ENCODE measurements around the gene LHFPL6. TPM values are rescaled to one million over a fixed set of nuclear protein-coding genes. Genes with fewer than 3 reads are reported as not detected.

The LHFPL6 gene
- total RNA-seq, 4 donors from 2014 or later, result 1.8 to 14.2 (median 9.0) TPM

DNA sequence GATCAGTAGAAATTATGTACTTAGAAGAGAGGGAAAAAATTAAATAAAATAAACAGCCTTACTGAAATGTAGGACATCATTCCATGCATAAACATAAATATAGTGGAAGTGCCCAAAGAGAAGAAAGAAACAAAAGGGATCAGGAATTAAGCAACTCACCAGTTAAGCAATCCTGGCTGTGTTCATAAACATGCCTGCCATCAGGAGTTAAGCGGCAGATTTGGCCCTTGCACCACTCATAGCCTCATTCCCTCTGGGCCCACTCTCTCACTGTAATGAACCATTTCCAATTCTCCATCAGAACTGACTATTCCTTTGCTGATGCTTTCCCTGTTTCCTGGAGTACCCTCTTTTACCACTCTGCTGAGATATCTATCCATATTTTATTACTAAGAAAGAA is 281.4 kb downstream of the LHFPL6 start:
- Histone ChIP-seq H3K4me3 (no peak overlapping the region), H3K4me1 (no peaks in the 10 kb centered on the region), H3K27me3 (no peaks in the 10 kb centered on the region), H3K9me3 (no peaks in the 10 kb centered on the region), H3K36me3 (no peaks in the 10 kb centered on the region), H3K27ac (no peak overlapping the region)
- no peak for DNase-seq
- no peak for TF ChIP-seq POLR2A (IDR thresholded peaks at IDR 0.05)
- TF ChIP-seq, protein P1, sequence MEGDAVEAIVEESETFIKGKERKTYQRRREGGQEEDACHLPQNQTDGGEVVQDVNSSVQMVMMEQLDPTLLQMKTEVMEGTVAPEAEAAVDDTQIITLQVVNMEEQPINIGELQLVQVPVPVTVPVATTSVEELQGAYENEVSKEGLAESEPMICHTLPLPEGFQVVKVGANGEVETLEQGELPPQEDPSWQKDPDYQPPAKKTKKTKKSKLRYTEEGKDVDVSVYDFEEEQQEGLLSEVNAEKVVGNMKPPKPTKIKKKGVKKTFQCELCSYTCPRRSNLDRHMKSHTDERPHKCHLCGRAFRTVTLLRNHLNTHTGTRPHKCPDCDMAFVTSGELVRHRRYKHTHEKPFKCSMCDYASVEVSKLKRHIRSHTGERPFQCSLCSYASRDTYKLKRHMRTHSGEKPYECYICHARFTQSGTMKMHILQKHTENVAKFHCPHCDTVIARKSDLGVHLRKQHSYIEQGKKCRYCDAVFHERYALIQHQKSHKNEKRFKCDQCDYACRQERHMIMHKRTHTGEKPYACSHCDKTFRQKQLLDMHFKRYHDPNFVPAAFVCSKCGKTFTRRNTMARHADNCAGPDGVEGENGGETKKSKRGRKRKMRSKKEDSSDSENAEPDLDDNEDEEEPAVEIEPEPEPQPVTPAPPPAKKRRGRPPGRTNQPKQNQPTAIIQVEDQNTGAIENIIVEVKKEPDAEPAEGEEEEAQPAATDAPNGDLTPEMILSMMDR (IDR thresholded peaks at IDR 0.05), result no peak

DNA sequence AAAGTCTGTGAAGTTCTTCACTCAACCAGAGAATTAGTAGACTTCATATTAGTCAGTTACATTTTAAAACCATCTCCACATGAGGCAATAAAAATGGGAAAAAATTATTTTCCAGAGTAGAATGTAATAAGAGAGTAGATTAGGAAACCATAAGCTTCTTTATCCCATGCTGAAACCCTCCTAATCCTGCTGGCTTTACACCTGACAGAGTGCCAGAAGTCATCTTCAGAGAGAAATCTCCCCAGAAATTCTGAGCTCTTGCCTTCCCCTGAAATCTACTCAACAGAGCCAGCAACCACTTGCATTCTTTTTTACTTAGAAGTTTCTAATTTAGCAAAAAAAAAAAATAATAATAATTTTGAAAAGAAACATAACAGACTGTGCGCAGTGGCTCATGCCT is 284.8 kb downstream of the LHFPL6 start:
- Histone ChIP-seq H3K36me3 (no peaks in the 10 kb centered on the region), H3K27ac (no peak overlapping the region)

DNA sequence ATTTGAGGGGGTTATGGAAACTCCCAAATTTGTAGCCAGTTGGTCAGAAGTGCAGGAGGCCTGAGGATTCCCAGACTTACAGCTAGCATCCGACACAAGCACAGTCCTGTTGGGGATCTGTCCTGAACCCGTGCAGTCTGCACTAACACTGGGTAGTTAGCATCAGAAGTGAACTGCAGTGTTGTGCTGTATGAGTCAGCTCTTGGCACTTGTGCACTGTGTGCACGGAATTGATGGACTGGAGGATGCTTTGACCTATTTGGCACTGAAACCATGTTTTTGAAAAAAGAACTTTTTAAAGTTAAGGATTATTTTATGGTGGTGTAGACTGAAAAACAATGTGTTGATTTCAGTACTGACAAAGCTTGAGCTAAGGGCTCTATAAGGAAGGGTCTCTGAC is 285.7 kb downstream of the LHFPL6 start:
- no peak overlapping the region for H3K27ac ChIP-seq
- DNase-seq, result no peak
- TF ChIP-seq POLR2A (IDR thresholded peaks at IDR 0.05), result no peak
- TF ChIP-seq, protein P1 (IDR thresholded peaks at IDR 0.05), result no peak
- H3K27me3 ChIP-seq, result no peaks in the 10 kb centered on the region
- no peak overlapping the region for H3K4me3 ChIP-seq
- H3K36me3 ChIP-seq, result no peaks in the 10 kb centered on the region
- no peaks in the 10 kb centered on the region for H3K9me3 ChIP-seq
- no peaks in the 10 kb centered on the region for H3K4me1 ChIP-seq

More for the DNA sequence above, 284.8 kb downstream of the LHFPL6 start:
- no peaks in the 10 kb centered on the region for H3K27me3 ChIP-seq
- H3K4me3 ChIP-seq, result no peak overlapping the region
- DNase-seq, result no peak
- no peaks in the 10 kb centered on the region for H3K4me1 ChIP-seq
- H3K9me3 ChIP-seq, result no peaks in the 10 kb centered on the region
- TF ChIP-seq, protein P1 (IDR thresholded peaks at IDR 0.05), result no peak
- TF ChIP-seq POLR2A (IDR thresholded peaks at IDR 0.05), result no peak

DNA sequence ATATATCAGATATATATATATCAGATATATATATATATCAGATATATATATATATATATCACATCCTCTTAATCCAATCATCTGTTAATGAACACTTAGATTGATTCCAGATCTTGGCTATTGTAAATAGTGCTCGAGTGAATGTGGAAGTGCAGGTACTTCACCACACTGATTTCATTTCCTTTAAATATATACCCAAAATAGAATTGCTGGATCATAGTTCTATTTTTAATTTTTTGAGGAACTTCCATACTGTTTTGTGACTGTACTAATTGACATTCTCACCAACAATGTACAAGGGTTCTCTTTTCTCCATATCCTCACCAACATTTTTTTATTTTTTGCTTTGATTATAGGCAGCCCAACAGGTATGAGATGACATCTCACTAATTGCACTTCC is 287.2 kb downstream of the LHFPL6 start:
- Histone ChIP-seq H3K27ac (no peak overlapping the region), H3K9me3 (no peaks in the 10 kb centered on the region), H3K4me3 (no peak overlapping the region), H3K4me1 (no peaks in the 10 kb centered on the region), H3K27me3 (no peaks in the 10 kb centered on the region), H3K36me3 (no peaks in the 10 kb centered on the region)
- DNase-seq, result no peak
- TF ChIP-seq, protein P1 (IDR thresholded peaks at IDR 0.05), result no peak
- TF ChIP-seq POLR2A (IDR thresholded peaks at IDR 0.05), result no peak

DNA sequence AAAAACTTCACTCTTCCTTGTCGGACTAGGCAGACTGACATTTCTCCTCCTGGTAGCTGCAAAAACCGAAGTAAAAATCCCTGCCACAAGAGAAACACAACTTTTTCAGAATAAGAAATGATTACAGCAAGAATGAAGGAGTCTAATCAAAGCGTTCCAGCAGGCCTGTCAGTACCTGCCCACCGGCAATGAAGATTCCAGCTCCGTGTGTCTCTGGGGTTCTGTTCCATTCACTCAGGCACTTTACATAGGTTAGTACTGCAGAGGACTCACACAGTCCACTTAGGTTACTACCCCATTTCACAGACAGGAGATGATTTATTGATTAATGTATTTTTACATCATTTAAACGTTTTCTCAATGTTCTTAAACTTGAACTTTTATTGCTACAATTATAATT is 289.3 kb downstream of the LHFPL6 start:
- Histone ChIP-seq H3K27me3 (no peaks in the 10 kb centered on the region), H3K4me1 (no peaks in the 10 kb centered on the region), H3K9me3 (no peaks in the 10 kb centered on the region), H3K4me3 (no peak overlapping the region), H3K27ac (no peak overlapping the region), H3K36me3 (no peaks in the 10 kb centered on the region)
- no peak for DNase-seq
- TF ChIP-seq, protein P1 (IDR thresholded peaks at IDR 0.05), result no peak
- no peak for TF ChIP-seq POLR2A (IDR thresholded peaks at IDR 0.05)

DNA sequence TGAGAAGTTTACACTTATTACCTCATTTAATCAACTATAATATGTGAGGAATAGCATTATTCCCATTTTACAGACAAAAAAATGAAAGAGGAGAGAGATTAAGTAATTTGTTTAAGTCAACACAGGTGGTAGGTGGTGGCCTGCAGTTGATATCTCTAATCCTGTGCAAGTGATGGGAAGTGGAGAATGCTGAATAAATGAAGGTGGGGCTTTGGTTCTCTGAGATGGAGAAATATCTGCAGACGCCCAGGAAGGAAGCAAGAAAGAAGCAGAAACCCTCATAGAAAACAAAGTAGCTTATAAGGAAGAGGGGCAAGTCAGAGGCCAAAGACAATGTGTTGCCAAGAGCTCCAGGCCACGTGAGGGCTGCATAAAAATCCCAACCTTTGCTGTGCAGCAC is 290.4 kb downstream of the LHFPL6 start:
- Histone ChIP-seq H3K36me3 (no peaks in the 10 kb centered on the region), H3K4me1 (no peaks in the 10 kb centered on the region), H3K27ac (no peak overlapping the region), H3K4me3 (no peak overlapping the region), H3K27me3 (no peaks in the 10 kb centered on the region), H3K9me3 (no peaks in the 10 kb centered on the region)
- TF ChIP-seq POLR2A (IDR thresholded peaks at IDR 0.05), result no peak
- TF ChIP-seq, protein P1 (IDR thresholded peaks at IDR 0.05), result no peak
- no peak for DNase-seq

Data from Peyer's patch (tissue), 4 donors.